SIG-M5 treated with dmso at 0.1 percent for 504 hours (cell line): ENCODE data around the gene MMP8.

Source experiments
- DNase-seq: peaks from one replicate; lab custom pipeline; 2025; ENCODE audit not compliant: unreplicated experiment; lab: John Stamatoyannopoulos, UW

Gene MMP8

GRCh38 chr11:102727890-102728289 lies 3.1 kb upstream of the MMP8 start:
- DNase-seq = no peak

GRCh38 chr11:102722821-102723220 lies 1.9 kb downstream of the MMP8 start:
- DNase-seq = peak; percentile 11

GRCh38 chr11:102719620-102720277 lies 5.0 kb downstream of the MMP8 start:
- DNase-seq = no peak

GRCh38 chr11:102717280-102717679 lies 7.5 kb downstream of the MMP8 start:
- no peak for DNase-seq

- DNase-seq = peak; percentile 37
Measured at GRCh38 chr11:102716527-102716926, 8.2 kb downstream of the MMP8 start.

- DNase-seq = peak; percentile 15
Measured at GRCh38 chr11:102712137-102712536, 12.6 kb downstream of the MMP8 start.

GRCh38 chr11:102709201-102709945 lies 15.4 kb downstream of the MMP8 start:
- DNase-seq = peak; percentile 66

GRCh38 chr11:102708654-102709053 lies 16.1 kb downstream of the MMP8 start:
- DNase-seq = no peak

GRCh38 chr11:102705626-102706025 lies 19.1 kb downstream of the MMP8 start, which contains the start of gene MMP27:
MMP27 (minus strand) TSS chr11:102705769; CDS start chr11:102705714, 55 bp downstream.
- DNase-seq = no peak

- DNase-seq = no peak
Measured at GRCh38 chr11:102704841-102705240, 19.9 kb downstream of the MMP8 start.

- no peak for DNase-seq
Measured at GRCh38 chr11:102703826-102704493, 20.8 kb downstream of the MMP8 start.

GRCh38 chr11:102695201-102695600 lies 29.6 kb downstream of the MMP8 start:
- no peak for DNase-seq

- peak; percentile 19 for DNase-seq
Measured at GRCh38 chr11:102685754-102686153, 39.0 kb downstream of the MMP8 start.

- no peak for DNase-seq
Measured at GRCh38 chr11:102685338-102685737, 39.4 kb downstream of the MMP8 start.

- no peak for DNase-seq
Measured at GRCh38 chr11:102683277-102683676, 41.5 kb downstream of the MMP8 start.

GRCh38 chr11:102680945-102681344 lies 43.8 kb downstream of the MMP8 start:
- DNase-seq = peak; percentile 44

- no peak for DNase-seq
Measured at GRCh38 chr11:102678022-102678421, 46.7 kb downstream of the MMP8 start.

- DNase-seq = no peak
Measured at GRCh38 chr11:102676084-102676483, 48.7 kb downstream of the MMP8 start.

- no peak for DNase-seq
Measured at GRCh38 chr11:102669664-102670063, 55.1 kb downstream of the MMP8 start.

- DNase-seq = peak; percentile 16
Measured at GRCh38 chr11:102666331-102666957, 58.3 kb downstream of the MMP8 start.

GRCh38 chr11:102664001-102664752 lies 60.6 kb downstream of the MMP8 start:
- peak; percentile 20 for DNase-seq
